ENCODE results near the gene HOXA5.

HOXA5 gene

GRCh38 chr7:27147199-27148030 lies 3.9 kb upstream of the HOXA5 start, which contains the start of gene HOXA6:
Gene HOXA6, minus strand, starts transcription at chr7:27147774. Its CDS starts 25 bp downstream, at chr7:27147749.
- DNase-seq = no peak

GRCh38 chr7:27146491-27147198 lies 3.2 kb upstream of the HOXA5 start:
- no peak for DNase-seq

GRCh38 chr7:27145914-27146412 lies 2.5 kb upstream of the HOXA5 start:
- no peak for DNase-seq

GRCh38 chr7:27145165-27145913 lies 1.9 kb upstream of the HOXA5 start:
- DNase-seq = no peak

GRCh38 chr7:27144781-27145164 lies 1.3 kb upstream of the HOXA5 start:
- no peak for DNase-seq

- no peak for DNase-seq
Observed at GRCh38 chr7:27143950-27144780, 684 bp upstream of the HOXA5 start.

GRCh38 chr7:27142580-27143022 lies 880 bp downstream of the HOXA5 start:
- DNase-seq = no peak

- no peak for DNase-seq
Observed at GRCh38 chr7:27141923-27142579, 1.4 kb downstream of the HOXA5 start.

- DNase-seq = no peak
Observed at GRCh38 chr7:27141137-27141922, 2.2 kb downstream of the HOXA5 start.

- no peak for DNase-seq
Observed at GRCh38 chr7:27140126-27140857, 3.2 kb downstream of the HOXA5 start.

GRCh38 chr7:27139334-27140125 lies 4.0 kb downstream of the HOXA5 start:
- DNase-seq = no peak

- DNase-seq = no peak
Observed at GRCh38 chr7:27138985-27139333, 4.5 kb downstream of the HOXA5 start.

GRCh38 chr7:27138472-27138871 lies 5.0 kb downstream of the HOXA5 start:
- no peak for DNase-seq

- no peak for DNase-seq
Observed at GRCh38 chr7:27137640-27138315, 5.7 kb downstream of the HOXA5 start.

GRCh38 chr7:27134392-27134791 lies 9.1 kb downstream of the HOXA5 start:
- no peak for DNase-seq

GRCh38 chr7:27133409-27134231 lies 9.9 kb downstream of the HOXA5 start:
- DNase-seq = no peak

GRCh38 chr7:27132978-27133377 lies 10.5 kb downstream of the HOXA5 start:
- no peak for DNase-seq

GRCh38 chr7:27132214-27132613 lies 11.3 kb downstream of the HOXA5 start:
- DNase-seq = no peak

Data from NCI-H2227 treated with DMSO at 0.1 percent for 48 hours (cell line).